PC-9 (cell line): ENCODE results near the gene TANGO6.
"Not testable (repeated sequence)": the region's sequence is repeated elsewhere in the genome, so short reads cannot be mapped to it uniquely, and the experiment has no call there.

Experiments
- CTCF ChIP-seq: fragments of 200-600 bp; sonication (generic); conservative IDR thresholded peaks from 2 replicates; pipeline ENCODE4 v1.6.1; 2017; ENCODE audit warnings: mixed run types, antibody characterized with exemption, mild to moderate bottlenecking, moderate library complexity
- EZH2 ChIP-seq: fragments of 200-600 bp; sonication (generic); IDR thresholded peaks from 2 replicates; pipeline ENCODE4 v1.8.0; 2017; ENCODE audit warnings: antibody characterized with exemption, low read depth

GRCh38 chr16:68990172-68990845, 147.0 kb downstream of the TANGO6 start:
- TF ChIP-seq CTCF = 0 out of 2 replicates have a peak, but pooled peaks have one; percentile 23
- TF ChIP-seq EZH2 = not testable (repeated sequence)
